Stimulated activated CD8-positive, alpha-beta memory T cell treated with anti-CD3 and anti-CD28 coated beads, Interleukin-15, amount 100 ng/mL, for 4 hours (primary cell): ENCODE data around the gene CCDC197.

Experiments
- DNase-seq, 2 donors: peaks; one replicate each; pipeline ENCODE4 v3.0.0-alpha.2; 2020; ENCODE audit warnings: low read depth in 2 of 2

The CCDC197 gene

GRCh38 chr14:93961620-93962019 is 35.5 kb upstream of the CCDC197 start:
- DNase-seq, result no peak

GRCh38 chr14:93962701-93963601 is 34.1 kb upstream of the CCDC197 start:
- DNase-seq, result peak in 1 of 2 donors; percentile 37

GRCh38 chr14:93963692-93964091 is 33.4 kb upstream of the CCDC197 start:
- DNase-seq, result no peak

GRCh38 chr14:93964281-93964680 is 32.8 kb upstream of the CCDC197 start:
- DNase-seq, result no peak

- DNase-seq, result no peak
Measured at GRCh38 chr14:93964820-93965286, 32.2 kb upstream of the CCDC197 start.

- DNase-seq, result no peak
Measured at GRCh38 chr14:93965287-93965821, 31.7 kb upstream of the CCDC197 start.

GRCh38 chr14:93965946-93966474 is 31.1 kb upstream of the CCDC197 start:
- DNase-seq, result no peak

GRCh38 chr14:93967637-93968250 is 29.4 kb upstream of the CCDC197 start:
- DNase-seq, result no peak

GRCh38 chr14:93969082-93969828 is 27.8 kb upstream of the CCDC197 start:
- no peak for DNase-seq

GRCh38 chr14:93970585-93970964 is 26.5 kb upstream of the CCDC197 start:
- peak in 1 of 2 donors; percentile 57 for DNase-seq

- DNase-seq, result peak in 1 of 2 donors; percentile 38
Measured at GRCh38 chr14:93970965-93971634, 26.0 kb upstream of the CCDC197 start.

GRCh38 chr14:93971635-93972027 is 25.5 kb upstream of the CCDC197 start:
- no peak for DNase-seq

- no peak for DNase-seq
Measured at GRCh38 chr14:93972618-93973205, 24.4 kb upstream of the CCDC197 start.

- no peak for DNase-seq
Measured at GRCh38 chr14:93973607-93974006, 23.5 kb upstream of the CCDC197 start.

GRCh38 chr14:93974299-93974698 is 22.8 kb upstream of the CCDC197 start:
- DNase-seq, result no peak

- no peak for DNase-seq
Measured at GRCh38 chr14:93974833-93975232, 22.3 kb upstream of the CCDC197 start.

- DNase-seq, result no peak
Measured at GRCh38 chr14:93975791-93976476, 21.2 kb upstream of the CCDC197 start.

GRCh38 chr14:93976477-93977057 is 20.5 kb upstream of the CCDC197 start, which contains the start of gene ASB2:
Gene ASB2 (minus strand): TSS chr14:93976570. CDS start chr14:93964539, 12,031 bp downstream.
- DNase-seq, result no peak

GRCh38 chr14:93977171-93977570 is 19.9 kb upstream of the CCDC197 start:
- DNase-seq, result no peak
